ENCODE data around the gene SGCA. TPM values are rescaled to one million over a fixed set of nuclear protein-coding genes. Genes with fewer than 3 reads are reported as not detected.

The SGCA gene
- total RNA-seq, 1 experiment from 2014 or later: not detected

- in situ Hi-C loops (cut with HindIII; ENCODE audit: low pct_unique_long_range_greater_than_20kb, low sequenced_read_pairs): no loop called here
- DNase-seq (ENCODE audit: low read depth): peak; percentile 67
Observed at GRCh38 chr17:50198026-50198669, 32.3 kb downstream of the SGCA start.

DNA sequence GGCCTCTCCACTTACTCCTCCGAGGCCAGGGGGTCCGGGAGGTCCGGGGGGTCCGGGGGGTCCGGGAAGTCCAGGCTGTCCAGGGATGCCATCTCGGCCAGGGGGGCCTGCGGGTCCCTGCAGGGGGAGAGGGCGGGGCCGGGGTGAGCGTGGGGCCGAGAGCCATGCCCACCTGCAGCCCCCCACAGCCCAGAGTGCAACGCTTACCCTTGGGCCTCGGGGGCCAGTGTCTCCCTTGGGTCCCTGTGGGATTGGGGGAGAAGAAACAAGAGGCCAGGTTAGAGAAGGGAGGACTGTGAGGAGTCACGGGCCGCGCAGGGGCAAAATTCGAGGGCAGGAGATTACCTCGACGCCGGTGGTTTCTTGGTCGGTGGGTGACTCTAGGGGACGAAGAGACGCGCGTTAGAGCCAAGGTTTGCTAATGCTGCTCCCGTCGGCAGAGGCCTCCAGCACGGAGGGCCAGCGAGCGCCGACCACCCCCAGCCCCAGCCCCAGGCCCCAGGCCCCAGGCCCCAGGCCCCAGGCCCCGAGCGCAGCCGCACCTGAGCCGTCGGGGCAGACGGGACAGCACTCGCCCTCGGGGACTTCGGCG is 33.5 kb downstream of the SGCA start:
- in situ Hi-C loops (cut with HindIII; ENCODE audit: low pct_unique_long_range_greater_than_20kb, low sequenced_read_pairs): no loop called here
- no peak for DNase-seq (ENCODE audit: low read depth)

DNA sequence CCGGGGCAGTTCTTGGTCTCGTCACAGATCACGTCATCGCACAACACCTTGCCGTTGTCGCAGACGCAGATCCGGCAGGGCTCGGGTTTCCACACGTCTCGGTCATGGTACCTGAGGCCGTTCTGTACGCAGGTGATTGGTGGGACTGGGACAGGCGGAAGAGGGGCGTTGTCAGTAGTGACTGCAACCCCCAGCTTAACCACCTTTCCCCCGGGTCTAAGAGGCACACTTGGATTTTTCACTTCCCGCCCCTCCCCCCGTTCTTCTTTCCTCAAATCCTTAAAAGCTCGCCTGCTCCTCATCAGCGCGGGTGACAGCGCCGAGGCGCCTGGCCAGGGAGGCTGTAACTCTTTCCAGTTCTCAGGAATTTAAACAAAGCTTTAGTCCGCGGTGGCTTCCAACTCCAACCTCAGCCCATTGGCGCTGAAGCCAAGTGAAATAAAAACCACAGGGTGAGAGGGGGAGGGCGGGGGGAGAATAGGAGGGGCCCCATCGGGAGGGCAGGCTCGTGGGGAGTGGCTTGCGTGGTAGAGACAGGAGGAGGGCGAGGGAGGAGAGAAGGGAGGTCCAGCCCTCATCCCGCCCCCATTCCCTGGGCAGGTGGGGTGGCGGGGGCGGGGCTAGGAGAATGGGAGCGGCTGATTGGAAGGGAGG is 34.1 kb downstream of the SGCA start:
- DNase-seq (ENCODE audit: low read depth): peak; percentile 93
- in situ Hi-C loops (cut with HindIII; ENCODE audit: low pct_unique_long_range_greater_than_20kb, low sequenced_read_pairs): loop anchor here (10.0 kb wide), 1 partner anchor 65 kb away; no protein-coding TSS in a partner anchor

DNA sequence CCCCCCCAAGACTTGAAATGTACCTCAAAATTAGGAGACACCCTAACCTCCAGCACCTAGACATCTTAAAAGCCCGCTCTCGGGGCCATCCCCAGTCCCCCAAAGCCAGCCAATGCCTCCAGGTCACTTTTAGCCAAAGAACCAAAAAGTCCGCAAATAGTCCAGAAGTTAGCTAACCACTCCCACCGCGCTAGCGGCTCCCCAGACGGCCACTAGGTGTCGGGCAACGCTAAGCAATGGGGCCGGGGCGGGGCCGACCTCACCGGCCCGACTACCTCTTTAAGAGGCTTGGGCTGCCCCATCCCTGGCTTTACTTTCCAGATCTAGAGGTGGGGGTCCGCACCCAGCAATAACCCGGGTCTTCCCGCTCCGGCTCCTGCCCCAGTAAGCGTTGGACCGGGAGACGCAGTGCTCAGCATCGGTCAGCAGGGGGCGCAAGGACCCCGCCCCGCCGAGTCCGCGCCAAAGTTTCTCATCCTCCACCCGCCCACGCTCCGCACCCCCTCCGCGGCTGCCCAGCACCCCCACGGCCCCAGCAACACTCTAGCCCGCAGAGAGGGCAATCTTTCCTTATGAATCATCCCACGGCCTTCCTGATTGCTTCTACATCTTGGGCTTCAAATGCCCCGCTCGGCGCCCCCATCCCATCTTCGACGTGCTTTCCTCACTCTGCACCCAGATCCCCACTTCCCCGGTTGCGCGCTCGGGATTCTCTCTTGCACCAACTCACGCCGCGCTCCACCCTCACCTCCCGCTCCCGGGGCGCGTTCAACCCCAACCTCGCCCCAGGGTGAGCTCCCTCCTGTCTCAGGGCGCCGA is 34.9 kb downstream of the SGCA start:
- DNase-seq (ENCODE audit: low read depth): peak; percentile 91
- in situ Hi-C loops (cut with HindIII; ENCODE audit: low pct_unique_long_range_greater_than_20kb, low sequenced_read_pairs): loop anchor here (10.0 kb wide), 1 partner anchor 64 kb away; no protein-coding TSS in a partner anchor

DNA sequence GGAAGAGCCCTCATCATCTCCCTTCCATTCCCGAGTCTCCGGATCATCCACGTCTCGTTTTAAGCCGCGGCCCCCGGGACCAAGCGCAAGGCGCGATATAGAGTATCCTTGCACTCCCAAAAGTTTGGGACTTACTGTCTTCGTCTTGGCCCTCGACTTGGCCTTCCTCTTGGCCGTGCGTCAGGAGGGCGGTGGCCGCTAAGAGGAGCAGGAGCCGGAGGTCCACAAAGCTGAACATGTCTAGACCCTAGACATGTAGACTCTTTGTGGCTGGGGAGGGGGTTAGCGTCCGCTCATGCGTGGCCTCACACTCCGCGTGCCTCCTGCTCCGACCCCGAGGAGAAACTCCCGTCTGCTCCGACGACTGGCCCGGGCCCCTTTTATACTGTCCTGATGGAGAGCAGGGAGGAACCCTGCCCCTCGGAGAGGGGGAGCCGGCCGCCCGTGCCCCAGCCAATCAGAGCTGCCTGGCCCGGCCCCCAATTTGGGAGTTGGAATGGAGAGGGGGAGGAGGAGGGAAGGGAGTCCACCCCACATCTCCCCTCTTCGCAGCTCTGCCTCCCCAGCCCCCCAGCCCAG is 35.6 kb downstream of the SGCA start, which contains the start of gene COL1A1:
Gene COL1A1, minus strand, starts transcription at position 356 of the 579 bp plus-strand sequence. Its CDS starts 118 bp downstream, at position 238.
- in situ Hi-C loops (cut with HindIII; ENCODE audit: low pct_unique_long_range_greater_than_20kb, low sequenced_read_pairs): loop anchor here (10.0 kb wide), 1 partner anchor 63 kb away; no protein-coding TSS in a partner anchor
- DNase-seq (ENCODE audit: low read depth): no peak

DNA sequence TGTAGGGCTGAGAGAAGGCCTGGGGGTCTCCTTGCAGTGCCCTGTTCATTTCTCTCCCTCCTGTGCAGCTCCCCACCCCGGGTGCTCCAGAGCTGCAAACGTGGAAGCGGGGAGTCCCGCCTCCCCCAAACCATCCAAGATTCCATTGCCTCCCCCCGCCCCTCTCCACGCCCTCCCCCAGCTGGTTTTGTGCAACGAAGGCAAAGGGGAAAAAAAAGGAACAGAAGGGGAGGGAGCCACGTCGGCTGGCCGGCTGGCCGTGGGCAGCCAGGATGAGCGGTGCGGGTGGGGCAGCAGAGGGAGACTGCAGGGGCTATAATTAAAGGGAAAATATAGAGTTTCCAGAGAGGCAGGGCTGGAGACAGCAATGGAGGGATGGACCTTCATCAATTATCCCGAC is 37.3 kb downstream of the SGCA start:
- in situ Hi-C loops (cut with HindIII; ENCODE audit: low pct_unique_long_range_greater_than_20kb, low sequenced_read_pairs): loop anchor here (10.0 kb wide), 1 partner anchor 62 kb away; no protein-coding TSS in a partner anchor

DNA sequence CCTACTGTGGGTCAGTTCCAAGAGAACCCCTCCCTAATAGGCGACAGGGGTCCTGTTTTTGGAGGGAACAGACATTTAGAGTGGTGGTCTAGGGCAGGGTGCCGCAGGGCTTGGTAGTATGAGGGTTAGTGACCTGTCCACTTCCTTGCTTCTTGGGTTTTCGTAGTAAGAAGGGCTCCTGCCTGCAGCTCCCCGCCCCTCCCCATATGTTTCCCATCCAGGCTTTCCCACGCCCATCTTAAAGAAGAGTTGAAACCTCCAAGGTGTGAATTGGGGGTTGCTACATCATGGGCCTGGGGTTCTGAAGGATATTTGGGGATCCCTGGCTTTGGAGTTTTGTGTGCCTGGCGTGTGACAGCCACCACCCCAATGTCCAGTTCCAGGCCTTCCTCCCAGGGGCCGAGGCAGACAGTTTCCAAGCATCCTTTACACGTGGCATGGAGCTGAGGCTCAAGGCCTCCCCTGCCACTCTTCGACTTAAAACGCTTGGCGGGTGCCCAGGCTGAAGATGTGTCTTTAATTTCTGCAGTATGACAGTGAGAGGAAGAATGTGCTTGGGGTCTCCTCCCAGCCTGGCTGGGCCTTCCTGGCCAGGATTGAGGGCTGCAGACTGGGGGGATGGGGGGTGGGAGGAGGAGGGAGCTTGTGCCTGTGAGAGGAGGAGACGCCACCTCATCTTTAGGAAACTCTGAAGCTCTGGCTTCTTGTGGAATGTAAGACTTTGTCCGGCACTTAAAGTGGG is 38.0 kb downstream of the SGCA start:
- in situ Hi-C loops (cut with HindIII; ENCODE audit: low pct_unique_long_range_greater_than_20kb, low sequenced_read_pairs): loop anchor here (10.0 kb wide), 1 partner anchor 61 kb away; no protein-coding TSS in a partner anchor
- no peak for DNase-seq (ENCODE audit: low read depth)

More for the DNA sequence above, 37.3 kb downstream of the SGCA start:
- DNase-seq (ENCODE audit: low read depth): no peak

- DNase-seq (ENCODE audit: low read depth): no peak
- in situ Hi-C loops (cut with HindIII; ENCODE audit: low pct_unique_long_range_greater_than_20kb, low sequenced_read_pairs): loop anchor here (10.0 kb wide), 1 partner anchor 60 kb away; no protein-coding TSS in a partner anchor
Observed at GRCh38 chr17:50204431-50204830, 38.6 kb downstream of the SGCA start.

GRCh38 chr17:50205111-50205962 is 39.5 kb downstream of the SGCA start:
- DNase-seq (ENCODE audit: low read depth): no peak
- in situ Hi-C loops (cut with HindIII; ENCODE audit: low pct_unique_long_range_greater_than_20kb, low sequenced_read_pairs): loop anchor here (10.0 kb wide), 1 partner anchor 59 kb away; no protein-coding TSS in a partner anchor

DNA sequence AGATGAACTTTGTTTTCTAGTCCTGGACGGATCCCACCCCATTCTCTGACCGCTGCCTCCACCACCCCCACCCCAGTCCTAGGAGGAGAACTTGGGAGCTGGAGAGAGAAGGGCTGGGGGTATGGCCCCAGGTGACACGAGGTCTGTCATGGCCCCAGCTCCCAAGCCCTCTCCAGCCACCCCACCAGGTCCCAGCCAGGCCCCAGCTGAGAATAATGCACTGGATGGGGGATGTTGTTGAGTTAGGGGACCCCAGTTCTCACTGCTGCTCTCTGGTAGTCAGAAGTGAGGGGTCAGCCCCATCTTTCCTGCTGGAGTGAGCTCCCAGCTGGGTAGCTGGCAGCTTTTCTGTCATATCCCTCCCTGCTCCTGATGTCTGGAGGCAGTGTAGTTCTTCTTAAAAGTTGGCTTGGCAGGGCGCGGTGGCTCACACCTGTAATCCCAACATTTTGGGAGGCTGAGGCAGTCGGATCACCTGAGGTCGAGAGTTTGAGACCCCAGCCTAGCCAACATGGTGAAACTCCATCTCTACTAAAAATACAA is 40.2 kb downstream of the SGCA start:
- in situ Hi-C loops (cut with HindIII; ENCODE audit: low pct_unique_long_range_greater_than_20kb, low sequenced_read_pairs): loop anchor here (10.0 kb wide), 1 partner anchor 59 kb away; no protein-coding TSS in a partner anchor
- no peak for DNase-seq (ENCODE audit: low read depth)

- in situ Hi-C loops (cut with HindIII; ENCODE audit: low pct_unique_long_range_greater_than_20kb, low sequenced_read_pairs): loop anchor here (10.0 kb wide), 1 partner anchor 58 kb away; no protein-coding TSS in a partner anchor
- DNase-seq (ENCODE audit: low read depth): no peak
Observed at GRCh38 chr17:50206604-50207293, 40.9 kb downstream of the SGCA start.

GRCh38 chr17:50207315-50207714 is 41.5 kb downstream of the SGCA start:
- DNase-seq (ENCODE audit: low read depth): no peak
- in situ Hi-C loops (cut with HindIII; ENCODE audit: low pct_unique_long_range_greater_than_20kb, low sequenced_read_pairs): loop anchor here (10.0 kb wide), 1 partner anchor 57 kb away; no protein-coding TSS in a partner anchor

DNA sequence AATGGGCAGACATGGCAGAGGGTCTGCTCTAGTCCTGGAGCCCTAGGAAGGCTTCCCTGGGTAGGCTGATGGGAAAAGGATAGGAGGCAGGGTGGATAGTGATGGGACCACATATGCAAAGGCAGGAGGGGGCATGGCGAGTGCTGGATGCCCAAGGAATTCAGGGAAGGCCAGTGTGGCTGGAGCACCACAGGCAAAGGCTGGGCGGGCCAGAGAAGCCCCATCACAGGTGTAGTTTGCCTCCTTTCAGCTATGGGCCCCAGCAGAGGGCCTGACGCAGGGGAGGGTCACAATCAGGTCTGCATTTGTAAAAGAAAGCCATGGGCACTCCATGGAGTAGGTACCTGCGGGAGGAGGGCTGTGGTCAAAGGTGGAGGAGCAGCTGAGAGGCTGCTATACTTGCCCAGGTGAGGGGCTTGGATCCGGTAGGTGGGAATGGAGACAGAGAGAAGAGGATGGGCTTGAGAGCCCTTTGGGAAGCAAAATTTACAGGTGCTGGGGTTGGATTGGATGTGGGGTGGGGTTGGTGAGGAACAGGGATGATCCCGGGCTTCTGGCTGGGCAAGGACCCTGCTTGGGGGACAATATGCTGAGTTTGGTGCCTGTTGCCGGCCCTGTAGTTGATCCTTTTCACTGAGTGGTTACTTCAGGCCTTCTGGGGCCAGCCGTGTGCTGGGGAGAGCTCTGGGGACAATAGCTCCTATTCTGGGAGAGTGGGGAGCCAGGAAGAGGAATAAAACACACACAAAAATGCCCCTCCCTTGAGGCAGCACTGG is 42.2 kb downstream of the SGCA start:
- in situ Hi-C loops (cut with HindIII; ENCODE audit: low pct_unique_long_range_greater_than_20kb, low sequenced_read_pairs): loop anchor here (10.0 kb wide), 1 partner anchor 57 kb away; no protein-coding TSS in a partner anchor
- no peak for DNase-seq (ENCODE audit: low read depth)

DNA sequence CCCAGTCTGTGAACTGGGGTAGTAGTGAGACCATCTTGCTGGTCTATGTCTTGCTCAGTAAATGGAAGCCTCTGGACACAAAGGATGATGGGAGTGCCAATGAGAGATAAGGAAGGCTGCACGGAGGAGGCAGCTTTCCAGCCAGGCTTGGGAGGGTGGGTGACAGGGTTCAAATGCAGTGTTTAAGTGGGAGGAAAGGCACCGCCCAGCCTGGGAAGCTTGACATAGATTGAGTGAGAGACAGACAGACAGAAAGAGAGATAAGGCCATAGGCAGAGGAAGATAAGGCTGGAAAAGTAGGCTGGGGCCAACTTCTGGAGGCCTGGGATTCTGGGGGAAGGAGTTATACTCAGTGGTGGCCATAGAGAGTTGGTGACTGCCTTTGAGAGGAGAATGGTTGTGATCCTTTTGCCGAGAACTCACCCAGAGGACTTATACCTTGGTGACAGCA is 42.8 kb downstream of the SGCA start:
- in situ Hi-C loops (cut with HindIII; ENCODE audit: low pct_unique_long_range_greater_than_20kb, low sequenced_read_pairs): loop anchor here (10.0 kb wide), 1 partner anchor 56 kb away; no protein-coding TSS in a partner anchor
- DNase-seq (ENCODE audit: low read depth): no peak

- DNase-seq (ENCODE audit: low read depth): no peak
- in situ Hi-C loops (cut with HindIII; ENCODE audit: low pct_unique_long_range_greater_than_20kb, low sequenced_read_pairs): loop anchor here (10.0 kb wide), 1 partner anchor 56 kb away; no protein-coding TSS in a partner anchor
Observed at GRCh38 chr17:50209133-50209471, 43.3 kb downstream of the SGCA start.
